Measurements from ENCODE around the gene CHST3.
"Not testable (repeated sequence)": the region's sequence is repeated elsewhere in the genome, so short reads cannot be mapped to it uniquely, and the experiment has no call there.

Gene CHST3, protein sequence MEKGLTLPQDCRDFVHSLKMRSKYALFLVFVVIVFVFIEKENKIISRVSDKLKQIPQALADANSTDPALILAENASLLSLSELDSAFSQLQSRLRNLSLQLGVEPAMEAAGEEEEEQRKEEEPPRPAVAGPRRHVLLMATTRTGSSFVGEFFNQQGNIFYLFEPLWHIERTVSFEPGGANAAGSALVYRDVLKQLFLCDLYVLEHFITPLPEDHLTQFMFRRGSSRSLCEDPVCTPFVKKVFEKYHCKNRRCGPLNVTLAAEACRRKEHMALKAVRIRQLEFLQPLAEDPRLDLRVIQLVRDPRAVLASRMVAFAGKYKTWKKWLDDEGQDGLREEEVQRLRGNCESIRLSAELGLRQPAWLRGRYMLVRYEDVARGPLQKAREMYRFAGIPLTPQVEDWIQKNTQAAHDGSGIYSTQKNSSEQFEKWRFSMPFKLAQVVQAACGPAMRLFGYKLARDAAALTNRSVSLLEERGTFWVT

DNA sequence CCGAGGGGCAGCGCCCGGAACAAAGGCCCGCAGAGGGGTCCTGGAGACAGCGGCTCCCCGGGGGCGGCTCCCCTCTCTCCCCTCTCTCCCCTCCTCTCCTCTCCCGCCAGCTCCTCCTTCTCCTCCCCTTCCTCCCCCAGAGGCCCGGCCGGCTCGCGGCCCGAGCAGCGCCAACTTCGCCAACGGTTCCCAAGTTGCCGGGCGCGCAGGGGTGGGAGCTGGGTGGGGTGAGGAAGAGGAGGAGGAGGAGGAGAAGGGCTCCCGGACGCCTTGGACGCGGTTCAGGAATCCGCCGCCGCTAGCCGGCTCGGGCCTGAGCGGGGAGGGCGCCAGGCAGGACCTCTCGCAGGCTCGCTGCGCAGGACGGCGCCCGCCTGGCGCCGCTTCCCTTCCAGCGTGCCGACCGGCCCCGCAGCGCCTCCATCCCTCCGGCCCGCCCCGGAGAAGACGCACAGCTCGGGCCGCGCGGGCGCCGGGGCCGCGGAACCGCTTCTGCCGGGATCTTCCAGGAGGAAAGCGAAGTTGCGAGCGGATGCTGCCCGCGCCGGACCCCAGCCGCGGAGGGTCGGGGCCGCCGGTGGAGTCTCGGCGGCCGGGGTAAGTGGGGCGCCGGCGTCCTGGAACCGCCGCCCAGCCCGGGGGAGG, at the start of gene CHST3:
CHST3 (plus strand) TSS at position 298 of the 645 bp plus-strand sequence. CDS start 41,448 bp downstream, outside the sequence.
- peak in 1 of 2 experiments; percentile 6 for DNase-seq

- DNase-seq: no peak
Measured at GRCh38 chr10:71916827-71917226, 47.4 kb upstream of the CHST3 start.

GRCh38 chr10:71918992-71919391, 45.2 kb upstream of the CHST3 start:
- DNase-seq: no peak

GRCh38 chr10:71919956-71920539, 44.1 kb upstream of the CHST3 start:
- DNase-seq: not testable (repeated sequence)

- no peak for DNase-seq
Measured at GRCh38 chr10:71920540-71921323, 43.5 kb upstream of the CHST3 start.

DNA sequence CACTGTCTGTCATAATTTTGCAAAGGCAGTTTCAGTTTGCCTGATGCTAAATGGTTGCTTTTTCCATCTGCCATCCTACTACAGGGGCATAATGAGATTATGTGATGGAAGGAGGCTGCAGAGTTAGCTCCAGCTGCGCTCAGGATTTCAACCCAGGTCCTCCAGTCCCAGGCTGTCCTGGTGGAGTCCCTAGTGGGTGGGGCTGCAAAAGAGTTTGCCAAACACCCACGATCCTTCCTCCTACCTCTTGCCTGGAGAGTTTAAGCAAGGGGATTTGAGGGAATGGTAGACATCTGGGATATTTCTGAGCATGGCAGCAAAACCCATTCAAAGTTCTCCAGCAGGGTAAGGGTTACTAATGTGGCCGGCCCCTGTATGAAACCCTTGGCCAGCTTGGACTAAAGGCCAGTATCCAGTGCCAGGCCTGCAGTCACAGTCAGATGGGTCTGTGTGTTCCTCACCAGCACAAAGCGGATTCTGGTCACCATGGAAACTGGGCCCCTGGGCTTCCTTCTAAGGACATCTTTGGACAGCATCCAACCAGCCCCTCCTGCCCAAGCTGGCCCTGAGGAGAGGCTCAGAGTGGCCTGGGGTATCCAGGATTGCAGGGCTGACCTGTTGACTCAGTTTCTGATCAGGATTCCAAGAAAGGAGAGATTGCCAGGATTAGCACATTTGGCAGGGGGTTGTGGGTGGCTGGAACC, 42.7 kb upstream of the CHST3 start:
- peak in 1 of 2 experiments; percentile 6 for DNase-seq

DNA sequence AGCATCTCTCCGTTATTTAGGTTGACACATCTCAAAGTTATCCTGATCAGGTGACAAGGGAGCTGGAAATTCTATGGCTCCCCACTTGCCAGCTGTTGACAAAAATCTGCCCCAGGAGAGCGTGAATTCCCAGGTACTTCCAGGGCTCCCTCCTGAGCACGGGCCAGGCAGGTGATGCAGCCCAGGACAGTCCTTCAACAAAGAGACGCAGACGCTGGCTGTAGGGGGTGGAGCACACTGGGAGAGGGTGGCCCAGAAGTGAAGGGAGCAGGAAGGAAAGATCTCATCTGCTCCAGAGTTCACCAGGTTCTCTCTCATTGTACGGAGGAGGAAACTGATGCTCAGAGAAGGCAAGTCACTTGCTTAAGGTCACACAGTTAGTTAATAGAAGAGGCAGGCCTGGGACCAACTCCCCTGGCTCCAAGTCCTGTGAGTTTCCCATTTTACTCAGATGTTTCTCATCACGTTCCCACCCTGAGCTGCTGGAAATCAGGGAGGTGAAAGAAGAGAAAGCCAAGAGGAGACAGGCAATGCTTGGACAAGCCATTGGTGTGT, 41.0 kb upstream of the CHST3 start:
- no peak for DNase-seq

GRCh38 chr10:71924771-71925170, 39.4 kb upstream of the CHST3 start:
- DNase-seq: no peak

DNA sequence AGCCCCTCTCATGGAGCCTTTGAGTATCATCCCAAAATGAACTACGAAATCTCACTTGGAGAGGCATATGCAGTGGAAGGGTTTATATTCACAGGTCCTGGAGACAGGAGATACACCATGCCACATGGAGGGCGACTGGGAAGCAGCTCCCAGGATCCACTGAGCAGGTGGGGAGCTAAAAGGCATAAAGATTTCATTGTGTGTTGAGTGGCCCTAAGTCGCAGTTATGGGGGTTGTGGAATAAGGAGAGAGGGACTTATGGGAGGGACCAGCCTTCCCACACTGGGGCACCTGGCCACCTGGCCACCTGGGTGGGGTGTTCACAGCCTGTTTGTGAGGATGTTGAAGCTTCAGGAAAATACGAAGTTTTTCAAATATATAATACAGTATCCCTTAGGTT, 37.0 kb upstream of the CHST3 start:
- no peak for DNase-seq

DNA sequence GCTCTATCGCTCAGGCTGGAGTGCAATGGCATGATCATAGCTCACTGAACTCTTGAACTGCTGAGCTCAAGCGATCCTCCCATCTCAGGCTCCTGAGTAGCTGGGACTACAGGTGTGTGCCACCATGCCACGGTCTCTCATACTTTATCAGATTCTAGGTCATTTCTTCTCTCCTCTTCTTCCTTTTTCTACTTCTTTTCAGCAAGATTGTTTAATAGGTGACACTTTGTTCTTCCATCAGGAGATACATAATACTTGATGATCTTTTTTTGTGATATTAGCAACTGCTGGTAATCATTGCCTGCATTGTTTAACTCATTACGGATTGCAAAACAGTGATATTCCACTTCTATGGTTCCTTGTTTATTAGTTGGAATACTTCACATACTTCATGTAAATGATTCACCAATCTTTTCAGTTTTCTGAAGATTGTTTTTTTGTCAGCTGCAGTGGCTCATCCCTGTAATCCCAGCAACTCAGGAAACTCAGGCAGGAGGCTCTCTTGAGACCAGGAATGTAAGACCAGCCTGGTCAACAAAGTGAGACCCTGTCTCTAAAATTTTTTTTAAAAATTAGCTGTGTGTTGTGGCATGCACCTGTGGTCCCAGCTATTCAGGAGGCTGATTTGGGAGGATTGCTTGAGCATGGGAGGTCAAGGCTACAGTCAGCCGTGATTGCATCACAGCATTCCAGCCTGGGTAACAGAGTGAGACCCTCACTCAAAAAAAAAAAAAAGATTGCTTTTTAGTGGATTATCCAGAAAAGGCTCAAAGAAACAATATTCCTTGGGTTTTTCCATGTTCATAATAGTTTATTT, 36.2 kb upstream of the CHST3 start:
- no peak for DNase-seq

- DNase-seq: no peak
Measured at GRCh38 chr10:71931295-71931694, 32.9 kb upstream of the CHST3 start.

- DNase-seq: no peak
Measured at GRCh38 chr10:71933651-71934050, 30.5 kb upstream of the CHST3 start.

DNA sequence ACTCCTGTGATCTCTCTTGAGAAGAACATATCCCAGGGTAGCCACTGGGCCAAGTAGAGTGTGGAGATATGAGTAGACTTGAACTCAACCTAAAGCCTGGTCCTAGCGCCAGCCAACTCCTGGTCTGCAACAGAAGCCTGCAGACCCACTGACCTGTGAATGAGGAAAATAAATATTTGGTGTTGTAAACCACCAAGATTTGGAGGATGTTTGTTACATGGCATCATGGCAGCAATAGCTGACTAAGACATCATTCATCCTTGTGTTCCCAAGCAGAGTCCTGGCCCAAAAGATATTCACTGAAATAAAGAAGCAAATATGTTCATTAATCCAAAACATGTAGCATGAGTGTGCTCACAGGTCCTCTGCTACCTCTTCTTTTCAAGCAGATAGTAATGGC, 26.0 kb upstream of the CHST3 start:
- no peak for DNase-seq

DNA sequence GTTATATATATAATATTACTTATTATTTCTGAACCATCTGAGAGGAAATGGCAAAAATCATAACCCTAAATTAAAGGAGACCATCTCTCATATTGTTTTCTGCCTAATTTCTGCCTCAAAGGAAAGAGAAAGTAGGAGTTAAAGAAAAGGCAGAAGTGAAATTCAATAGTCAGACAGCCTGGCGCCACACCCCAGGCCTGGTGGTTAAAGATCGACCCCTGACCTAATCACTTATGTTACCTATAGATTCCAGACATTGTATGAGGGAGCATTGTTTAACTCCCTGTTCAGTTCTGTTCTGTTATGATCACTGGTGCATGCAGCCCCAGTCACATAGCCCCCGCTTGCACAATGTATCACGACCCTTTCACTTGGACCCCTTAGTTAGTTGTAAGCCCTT, 24.9 kb upstream of the CHST3 start:
- no peak for DNase-seq

- no peak for DNase-seq
Measured at GRCh38 chr10:71939861-71940474, 24.2 kb upstream of the CHST3 start.

GRCh38 chr10:71940752-71941151, 23.4 kb upstream of the CHST3 start:
- DNase-seq: no peak

GRCh38 chr10:71941318-71941717, 22.9 kb upstream of the CHST3 start:
- no peak for DNase-seq

DNA sequence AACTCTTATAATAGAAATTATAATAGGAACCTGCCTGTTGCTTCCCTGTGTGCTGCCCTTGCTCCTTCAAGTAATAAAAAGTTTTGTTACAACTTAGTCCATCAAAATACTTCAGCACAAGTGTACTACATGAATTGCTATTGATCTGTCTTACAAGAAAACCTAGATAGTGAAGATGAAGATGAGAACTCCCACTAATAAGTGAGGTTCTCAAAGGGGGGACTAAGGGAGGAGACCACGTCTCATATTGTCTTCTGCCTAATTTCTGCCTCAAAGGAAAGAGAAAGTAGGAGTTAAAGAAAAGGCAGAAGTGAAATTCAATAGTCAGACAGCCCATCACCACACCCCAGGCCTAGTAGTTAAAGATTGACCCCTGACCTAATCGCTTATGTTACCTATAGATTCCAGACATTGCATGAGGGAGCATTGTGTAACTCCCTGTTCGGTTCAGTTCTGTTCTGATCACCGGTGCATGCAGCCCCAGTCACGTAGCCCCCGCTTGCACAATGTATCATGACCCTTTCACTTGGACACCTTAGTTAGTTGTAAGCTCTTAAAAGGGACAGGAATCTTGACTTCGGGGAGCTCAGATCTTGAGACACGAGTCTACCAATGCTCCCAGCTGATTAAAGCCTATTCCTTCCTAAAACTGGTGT, 18.2 kb upstream of the CHST3 start:
- no peak for DNase-seq

GRCh38 chr10:71946700-71947099, 17.5 kb upstream of the CHST3 start:
- no peak for DNase-seq

GRCh38 chr10:71948496-71949067, 15.6 kb upstream of the CHST3 start:
- DNase-seq: no peak
